ENCODE data around the gene ADSS1. TPM values are rescaled to one million over a fixed set of nuclear protein-coding genes. Genes with fewer than 3 reads are reported as not detected.

The ADSS1 gene
- total RNA-seq, 1 donor from 2014 or later: 11.5 TPM

GRCh38 chr14:104754213-104754851 is 30.3 kb downstream of the ADSS1 start:
- DNase-seq (ENCODE audit: low spot score): no peak
- intact Hi-C loops (cut with DNase I): no loop called here
- ATAC-seq: no peak

- no peak for ATAC-seq
- no peak for DNase-seq (ENCODE audit: low spot score)
- intact Hi-C loops (cut with DNase I): no loop called here
Measured at GRCh38 chr14:104755621-104756020, 31.6 kb downstream of the ADSS1 start.

DNA sequence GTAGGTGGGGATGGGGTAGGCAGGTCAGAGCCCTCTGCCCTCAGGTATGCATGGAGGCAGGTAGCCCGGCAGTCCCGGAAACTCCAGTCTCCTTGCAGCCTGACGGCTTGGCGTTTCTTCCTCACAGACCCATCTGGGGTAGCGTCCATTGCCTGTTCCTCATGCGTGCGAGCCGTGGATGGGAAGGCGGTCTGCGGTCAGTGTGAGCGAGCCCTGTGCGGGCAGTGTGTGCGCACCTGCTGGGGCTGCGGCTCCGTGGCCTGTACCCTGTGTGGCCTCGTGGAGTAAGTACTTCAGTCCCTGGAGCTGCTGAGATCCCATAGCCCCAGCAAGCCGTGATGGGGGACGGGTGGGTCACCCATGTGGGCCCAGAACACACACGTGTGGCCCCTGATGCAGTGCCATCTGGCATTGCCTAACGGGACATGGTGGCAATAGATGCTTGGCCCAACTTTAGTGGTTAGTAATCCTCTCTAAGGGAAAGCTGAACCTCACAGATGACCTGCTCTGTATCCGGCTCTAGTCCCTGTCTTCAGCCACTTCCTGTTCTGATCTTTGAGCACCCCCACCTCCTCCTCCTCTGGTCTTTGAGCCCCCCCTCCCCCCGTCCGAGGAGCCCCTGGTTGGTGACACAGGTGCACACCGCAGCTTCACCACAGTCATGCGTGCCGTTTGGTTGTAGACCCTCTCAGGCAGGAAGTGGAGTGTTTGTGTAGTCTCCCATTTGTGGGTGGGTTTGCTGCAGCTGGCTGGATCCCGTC is 32.6 kb downstream of the ADSS1 start:
- intact Hi-C loops (cut with DNase I): no loop called here
- no peak for DNase-seq (ENCODE audit: low spot score)
- no peak for ATAC-seq

DNA sequence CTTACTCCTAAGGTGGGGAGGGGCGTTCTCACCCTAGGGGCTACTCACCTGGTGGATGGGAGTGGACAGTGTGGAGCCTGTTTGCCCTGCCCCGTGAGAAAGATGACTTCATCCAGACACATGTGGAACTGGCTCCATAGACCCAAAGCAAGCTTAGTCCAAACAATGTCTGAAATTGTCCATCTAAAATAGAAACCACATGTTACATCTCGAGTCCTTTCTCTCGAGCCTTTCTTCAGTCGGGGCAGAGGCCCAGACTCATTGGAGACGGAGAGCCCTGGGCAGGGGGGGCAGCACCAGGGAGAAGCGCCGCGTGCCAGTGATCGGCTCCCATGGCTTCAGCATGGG is 33.2 kb downstream of the ADSS1 start:
- DNase-seq (ENCODE audit: low spot score): no peak
- no peak for ATAC-seq
- intact Hi-C loops (cut with DNase I): no loop called here

- intact Hi-C loops (cut with DNase I): no loop called here
- DNase-seq (ENCODE audit: low spot score) (no peak), ATAC-seq (no peak)
Measured at GRCh38 chr14:104757681-104758392, 33.8 kb downstream of the ADSS1 start.

DNA sequence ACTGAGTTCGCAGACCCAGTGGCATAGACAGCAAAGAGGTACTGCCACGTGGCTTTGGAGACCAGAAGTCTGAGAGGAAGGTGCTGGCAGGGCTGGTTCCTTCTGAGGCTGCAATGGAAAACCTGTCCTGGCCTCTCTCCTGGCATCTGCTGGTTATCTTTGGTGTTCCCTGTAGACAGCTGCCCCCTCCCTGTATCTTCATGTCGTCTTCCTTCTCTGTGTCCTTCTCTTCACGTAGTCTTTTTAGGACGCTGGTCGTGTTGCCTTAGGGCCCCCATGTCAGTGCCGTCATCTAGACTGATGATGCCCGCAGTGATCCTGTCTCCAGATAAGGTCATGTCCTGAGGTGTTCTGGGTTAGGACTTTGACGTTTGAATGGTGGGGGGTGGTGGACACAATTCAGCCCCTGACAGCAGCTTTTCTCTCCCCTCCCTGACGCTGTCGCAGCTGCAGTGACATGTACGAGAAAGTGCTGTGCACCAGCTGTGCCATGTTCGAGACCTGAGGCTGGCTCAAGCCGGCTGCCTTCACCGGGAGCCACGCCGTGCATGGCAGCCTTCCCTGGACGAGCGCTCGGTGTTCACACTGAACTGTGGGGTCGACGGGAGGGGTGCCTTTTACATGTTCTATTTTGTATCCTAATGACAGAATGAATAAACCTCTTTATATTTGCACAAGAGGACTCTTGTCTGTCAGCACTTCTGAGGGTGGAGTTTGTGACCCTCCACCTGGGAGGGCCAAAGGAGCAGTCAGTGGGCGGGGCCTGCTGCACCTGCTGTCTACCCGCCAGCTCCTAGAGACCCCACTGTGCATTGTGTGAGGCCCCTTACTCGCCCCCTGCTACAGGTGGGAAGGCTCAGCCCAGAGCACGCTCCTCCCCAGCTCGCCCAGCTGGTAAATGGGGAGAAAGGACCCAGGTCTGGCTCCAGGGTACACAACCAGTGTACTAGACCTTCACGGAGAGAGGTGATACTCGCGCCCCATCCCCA is 35.2 kb downstream of the ADSS1 start:
- DNase-seq (ENCODE audit: low spot score) (no peak), ATAC-seq (no peak)
- intact Hi-C loops (cut with DNase I): no loop called here

DNA sequence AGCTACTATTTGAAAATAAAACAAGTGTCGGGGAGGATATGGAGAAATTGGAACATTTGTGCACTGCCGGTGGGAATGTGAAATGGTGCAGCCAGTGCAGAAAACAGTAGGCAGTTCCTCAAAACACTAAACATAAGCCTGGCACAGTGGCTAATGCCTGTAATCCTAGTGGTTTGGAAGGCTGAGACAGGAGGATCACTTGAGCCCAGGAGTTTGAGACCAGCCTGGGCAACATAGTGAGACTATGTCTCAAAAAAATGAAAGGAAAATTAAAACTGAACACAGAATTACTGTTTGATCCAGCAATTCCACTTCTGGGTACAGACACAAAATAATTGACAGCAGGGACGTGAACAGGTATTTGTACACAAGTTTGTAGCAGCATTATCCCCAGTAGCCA is 41.5 kb downstream of the ADSS1 start:
- DNase-seq (ENCODE audit: low spot score) (no peak), ATAC-seq (no peak)
- intact Hi-C loops (cut with DNase I): loop anchor here (5.0 kb wide), 1 partner anchor 57 kb away; no protein-coding TSS in a partner anchor

DNA sequence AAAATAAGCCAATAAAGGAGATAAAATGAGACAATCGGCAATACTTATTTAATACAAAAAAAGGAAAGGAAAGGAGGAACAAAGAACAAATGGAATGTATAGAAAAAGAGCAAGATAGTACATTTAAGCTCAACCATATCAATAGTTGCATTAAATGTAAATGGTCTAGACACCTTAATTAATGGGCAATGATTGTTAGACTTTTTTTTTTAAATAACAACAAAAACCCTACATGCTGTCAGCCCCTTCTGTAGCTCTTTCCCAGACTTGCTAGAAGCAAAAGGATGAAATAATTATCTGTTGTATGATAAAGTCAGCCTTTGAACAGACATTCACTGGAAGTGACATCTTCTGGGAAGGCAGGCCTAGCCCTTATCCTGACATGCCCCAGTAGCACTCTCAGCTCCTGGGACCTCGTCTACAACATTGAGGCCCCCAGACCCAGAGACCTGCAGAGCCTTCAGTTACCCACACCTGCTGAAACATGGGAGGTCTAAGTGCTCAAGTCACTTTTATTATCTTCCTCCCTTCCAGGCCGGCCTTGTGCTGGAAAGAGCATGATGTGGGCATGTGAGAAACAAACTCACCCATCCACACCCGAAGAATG is 42.3 kb downstream of the ADSS1 start:
- ATAC-seq (no peak), DNase-seq (ENCODE audit: low spot score) (no peak)
- intact Hi-C loops (cut with DNase I): loop anchor here (5.0 kb wide), 1 partner anchor 56 kb away; no protein-coding TSS in a partner anchor

DNA sequence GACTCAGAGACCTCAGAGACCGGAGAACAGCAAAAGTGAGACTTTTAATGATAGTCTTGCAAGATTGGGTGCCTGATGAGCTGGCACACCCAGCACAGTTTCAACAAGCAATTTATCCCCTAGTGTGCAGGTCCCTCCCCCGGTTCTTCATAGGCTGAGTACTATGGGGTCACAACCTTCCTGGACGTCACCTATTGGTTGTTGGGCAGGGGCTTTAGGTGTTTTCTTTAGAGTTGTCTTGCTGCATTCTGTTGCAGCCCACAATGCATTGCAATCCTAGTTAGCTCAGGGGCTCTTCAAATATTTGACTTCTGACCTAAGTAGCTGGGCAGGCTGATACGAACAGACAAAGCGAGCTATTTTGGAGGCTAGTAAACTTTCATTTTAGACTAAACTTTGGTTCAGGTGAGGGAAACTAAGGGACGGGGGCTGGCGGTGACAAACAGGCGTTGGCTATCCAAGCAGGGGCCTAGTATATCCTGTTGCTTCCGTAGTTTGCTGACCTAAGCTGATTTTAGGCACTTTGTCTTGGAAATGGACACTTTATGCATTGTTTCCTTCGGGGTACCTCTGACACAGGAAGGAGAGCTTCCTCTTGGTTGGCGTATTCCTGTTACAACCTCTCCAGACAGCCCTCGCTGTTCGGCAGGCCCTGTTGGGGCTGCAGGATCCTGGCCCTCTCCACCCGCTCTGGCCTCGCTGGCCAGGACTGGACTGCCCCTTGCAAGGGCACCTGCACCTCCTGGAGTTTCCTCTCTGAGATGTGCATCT is 43.0 kb downstream of the ADSS1 start:
- intact Hi-C loops (cut with DNase I): loop anchor here (5.0 kb wide), 1 partner anchor 55 kb away; no protein-coding TSS in a partner anchor
- no peak for ATAC-seq

DNA sequence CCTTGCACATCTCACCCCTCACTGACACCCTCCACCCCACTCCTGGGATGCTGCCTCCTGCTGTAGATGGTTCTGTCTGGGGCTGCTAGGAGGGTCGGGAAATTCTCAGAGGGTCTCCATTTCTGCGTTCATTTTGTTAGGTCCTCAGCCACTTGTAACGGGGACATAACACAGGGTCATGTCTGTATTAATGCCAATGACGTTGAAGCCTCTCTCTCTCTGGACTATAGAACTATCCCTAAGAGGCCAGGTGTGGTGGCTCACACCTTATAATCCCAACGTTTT is 43.5 kb downstream of the ADSS1 start:
- no peak for DNase-seq (ENCODE audit: low spot score)
- no peak for ATAC-seq
- intact Hi-C loops (cut with DNase I): loop anchor here (5.0 kb wide), 1 partner anchor 55 kb away; no protein-coding TSS in a partner anchor

More for the DNA sequence above, 43.0 kb downstream of the ADSS1 start:
- no peak for DNase-seq (ENCODE audit: low spot score)

GRCh38 chr14:104768437-104769323 is 44.7 kb downstream of the ADSS1 start:
- intact Hi-C loops (cut with DNase I): loop anchor here (5.0 kb wide), 1 partner anchor 54 kb away; no protein-coding TSS in a partner anchor
- peak; percentile 95 for DNase-seq (ENCODE audit: low spot score)
- ATAC-seq: peak; percentile 93

GRCh38 chr14:104769324-104770071 is 45.5 kb downstream of the ADSS1 start:
- no peak for ATAC-seq
- no peak for DNase-seq (ENCODE audit: low spot score)
- intact Hi-C loops (cut with DNase I): loop anchor here (5.0 kb wide), 1 partner anchor 53 kb away; no protein-coding TSS in a partner anchor

DNA sequence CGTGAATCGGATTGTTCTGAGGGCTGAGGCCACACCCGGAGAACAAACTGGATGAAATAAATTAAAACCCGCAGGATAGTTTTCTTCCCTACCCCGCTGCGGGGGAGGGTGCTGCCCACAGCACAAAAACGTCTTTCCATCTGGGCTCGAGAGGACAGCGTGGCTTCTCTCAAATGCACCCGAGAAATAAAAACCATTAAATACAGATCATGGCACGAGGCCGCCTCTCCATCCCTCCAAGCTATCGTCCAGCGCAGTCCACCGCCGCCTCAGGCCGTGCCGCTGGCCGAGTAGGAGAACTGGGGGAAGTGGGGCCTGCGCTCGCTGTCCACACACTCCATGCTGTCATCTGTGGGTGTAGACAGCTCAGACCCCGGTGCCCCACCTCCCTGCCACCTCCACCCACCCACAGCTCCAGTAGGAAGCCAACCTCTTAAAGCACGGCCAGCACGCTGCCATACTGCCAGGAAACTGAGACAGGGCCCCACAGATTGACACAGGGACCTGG is 46.1 kb downstream of the ADSS1 start:
- DNase-seq (ENCODE audit: low spot score): no peak
- no peak for ATAC-seq
- intact Hi-C loops (cut with DNase I): no loop called here

GRCh38 chr14:104770851-104771272 is 46.8 kb downstream of the ADSS1 start:
- intact Hi-C loops (cut with DNase I): no loop called here
- DNase-seq (ENCODE audit: low spot score) (no peak), ATAC-seq (no peak)

DNA sequence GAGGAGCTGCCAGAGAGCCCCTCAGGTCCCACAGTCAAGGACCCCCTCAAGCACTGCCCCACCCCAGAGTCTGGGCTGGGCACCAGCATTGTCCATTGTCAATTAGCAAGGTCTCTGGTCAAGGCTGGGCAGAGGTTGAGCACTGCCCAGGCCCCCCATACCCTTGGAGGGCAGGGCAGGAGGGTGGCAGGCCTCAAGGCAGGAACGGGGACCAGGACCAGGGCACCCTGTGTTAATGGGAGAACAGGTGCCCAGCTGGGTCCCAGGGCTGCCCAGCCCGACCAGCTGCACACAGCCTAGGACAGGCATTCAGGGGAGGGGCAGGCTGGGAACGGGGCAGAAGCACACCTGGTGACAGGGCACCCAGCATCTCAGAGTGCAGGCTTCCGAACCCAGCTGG is 47.3 kb downstream of the ADSS1 start:
- intact Hi-C loops (cut with DNase I): no loop called here
- no peak for DNase-seq (ENCODE audit: low spot score)
- ATAC-seq: no peak

All from sciatic nerve (tissue), 2 donors.